Activated CD4-positive, alpha-beta T cell treated with anti-CD3 and anti-CD28 coated beads, Interleukin-2, Interleukin-4, amounts not matched to agents 100 ng/mL and 50 ng/mL, durations not matched to agents 16 hours and 8 hours (primary cell): ENCODE data around the gene HECTD4.
"Not testable (repeated sequence)": the region's sequence is repeated elsewhere in the genome, so short reads cannot be mapped to it uniquely, and the experiment has no call there.

Source experiments
- DNase-seq: peaks from one replicate; pipeline ENCODE4 v3.0.0-alpha.2; 2020; ENCODE audit warnings: low spot score

The HECTD4 gene

GRCh38 chr12:112353393-112353792 is 28.8 kb downstream of the HECTD4 start:
- no peak for DNase-seq

GRCh38 chr12:112352921-112353320 is 29.3 kb downstream of the HECTD4 start:
- DNase-seq = no peak

- DNase-seq = no peak
Observed at GRCh38 chr12:112350593-112351592, 31.3 kb downstream of the HECTD4 start.

GRCh38 chr12:112349431-112349830 is 32.8 kb downstream of the HECTD4 start:
- no peak for DNase-seq

DNA sequence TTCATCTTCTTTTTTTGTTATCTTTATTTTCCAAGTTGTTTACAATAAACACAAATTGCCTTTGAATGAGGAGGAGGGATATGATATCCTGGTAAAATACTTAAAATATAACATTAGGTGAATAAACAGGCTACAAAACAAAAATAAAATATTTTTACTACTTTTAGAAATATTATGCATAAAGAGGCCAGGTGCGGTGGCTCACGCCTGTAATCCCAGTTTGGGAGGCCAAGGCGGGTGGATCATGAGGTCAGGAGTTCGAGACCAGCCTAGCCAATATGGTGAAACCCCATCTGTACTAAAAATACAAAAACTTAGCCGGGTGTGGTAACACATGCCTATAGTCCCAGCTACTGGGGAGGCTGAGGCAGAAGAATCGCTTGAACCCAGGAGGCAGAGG is 33.3 kb downstream of the HECTD4 start:
- not testable (repeated sequence) for DNase-seq

DNA sequence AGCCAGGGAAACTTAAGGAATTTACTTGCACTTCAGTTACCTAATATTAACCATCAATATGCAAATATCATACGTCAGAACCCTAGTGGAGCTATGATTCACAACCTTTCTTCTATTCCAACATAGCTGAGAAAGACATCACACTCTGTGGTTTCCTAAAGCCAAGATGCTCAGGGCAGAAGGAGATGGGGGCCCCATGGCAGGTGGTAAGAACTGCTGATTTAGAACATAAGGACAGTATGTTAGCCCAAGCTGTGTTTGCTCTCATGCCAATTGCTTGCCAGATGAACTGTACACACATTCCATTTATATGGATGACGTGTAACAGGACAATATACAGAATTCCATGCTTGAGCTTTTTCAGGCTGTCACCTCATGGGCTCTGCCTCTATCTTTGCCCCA is 34.6 kb downstream of the HECTD4 start:
- DNase-seq = peak; percentile 4

- DNase-seq = no peak
Observed at GRCh38 chr12:112346194-112346593, 36.0 kb downstream of the HECTD4 start.

DNA sequence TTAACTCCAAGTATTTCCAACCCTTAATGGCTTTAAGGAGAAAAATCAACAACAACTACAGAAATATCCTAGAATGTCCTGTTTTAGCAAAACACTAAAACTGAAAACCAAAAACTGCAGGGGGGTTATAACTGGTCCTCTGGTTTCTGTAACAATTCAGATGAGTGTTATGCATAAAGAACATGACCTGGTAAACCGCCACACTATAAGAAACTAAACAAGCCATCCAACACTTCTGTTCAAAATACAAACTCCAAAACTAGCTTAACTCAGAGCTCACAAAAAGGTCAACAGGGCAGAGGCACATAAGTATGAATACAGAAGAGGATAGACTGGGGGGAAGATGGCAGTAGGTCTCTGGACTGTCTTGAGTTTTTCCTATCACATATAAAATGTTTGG is 38.0 kb downstream of the HECTD4 start:
- DNase-seq = no peak

GRCh38 chr12:112342587-112342986 is 39.6 kb downstream of the HECTD4 start:
- no peak for DNase-seq

GRCh38 chr12:112341046-112341825 is 41.0 kb downstream of the HECTD4 start:
- DNase-seq = no peak

DNA sequence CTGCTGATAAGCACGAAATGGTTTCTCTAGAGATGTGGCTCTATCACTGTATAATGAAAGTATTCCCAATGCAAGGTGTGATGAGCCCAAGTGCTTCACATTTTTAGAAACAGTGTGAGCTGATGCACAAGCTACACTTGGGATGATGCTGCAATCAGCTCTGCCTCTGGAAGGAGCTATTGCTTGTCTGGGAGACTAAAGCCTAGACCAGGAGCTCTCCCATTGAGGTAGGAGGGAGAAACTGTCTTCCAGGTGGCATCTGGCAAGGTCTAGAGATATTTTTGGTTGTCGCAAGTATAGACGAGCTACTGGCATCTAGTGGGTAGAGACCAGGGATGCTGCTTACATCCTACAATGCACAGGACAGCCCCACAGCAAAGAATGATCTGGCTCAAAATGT is 42.0 kb downstream of the HECTD4 start:
- no peak for DNase-seq

- not testable (repeated sequence) for DNase-seq
Observed at GRCh38 chr12:112334999-112335398, 47.2 kb downstream of the HECTD4 start.

DNA sequence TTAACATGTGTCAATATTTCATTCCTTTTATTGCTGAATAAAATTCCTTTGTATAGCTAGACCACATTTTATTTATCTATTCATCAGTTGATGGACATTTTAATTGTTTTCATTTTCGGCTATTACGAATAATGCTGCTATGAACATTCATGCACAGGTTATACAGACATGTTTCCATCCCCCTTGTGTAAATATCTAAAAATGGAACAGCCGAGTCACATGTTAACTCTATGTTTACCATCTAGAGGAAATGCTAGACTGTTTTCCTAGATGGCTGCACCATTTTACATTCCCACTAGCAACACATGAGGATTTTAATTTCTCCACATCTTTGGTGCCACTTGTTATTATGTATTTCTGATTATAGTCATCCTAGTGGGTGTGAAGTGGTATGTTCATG is 49.2 kb downstream of the HECTD4 start:
- DNase-seq = no peak

- no peak for DNase-seq
Observed at GRCh38 chr12:112331886-112332285, 50.3 kb downstream of the HECTD4 start.

- DNase-seq = no peak
Observed at GRCh38 chr12:112330706-112331105, 51.5 kb downstream of the HECTD4 start.

DNA sequence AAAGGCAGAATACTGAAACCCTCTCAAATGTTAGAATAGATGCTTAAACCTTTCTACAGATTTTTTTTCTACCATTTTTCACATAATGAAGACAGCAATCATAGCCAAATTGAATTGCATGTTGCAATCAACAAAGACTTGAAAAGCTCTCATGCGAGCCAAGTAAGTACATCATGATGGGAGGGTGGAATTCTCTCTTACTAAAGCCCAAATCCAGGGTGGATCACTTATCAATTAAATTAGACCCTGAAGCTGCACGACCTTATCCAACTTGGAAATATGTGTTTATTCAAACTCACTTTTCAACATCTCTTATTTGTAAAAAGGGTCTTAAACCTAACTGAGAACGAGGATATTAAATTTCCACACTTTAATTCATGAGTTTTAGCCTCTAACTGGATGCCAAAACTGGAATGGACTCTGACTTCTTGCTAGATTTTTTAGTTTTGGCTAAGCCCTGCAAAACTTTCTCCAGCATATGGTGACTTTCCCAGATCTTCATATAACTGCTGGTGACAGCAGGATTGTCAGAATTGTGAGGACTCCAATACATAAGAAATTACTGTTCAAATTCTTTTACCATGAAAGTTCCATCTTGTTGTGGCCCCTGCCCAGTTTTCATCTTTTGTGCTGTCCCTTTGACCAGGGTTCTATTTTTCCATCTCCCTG is 53.6 kb downstream of the HECTD4 start:
- no peak for DNase-seq

DNA sequence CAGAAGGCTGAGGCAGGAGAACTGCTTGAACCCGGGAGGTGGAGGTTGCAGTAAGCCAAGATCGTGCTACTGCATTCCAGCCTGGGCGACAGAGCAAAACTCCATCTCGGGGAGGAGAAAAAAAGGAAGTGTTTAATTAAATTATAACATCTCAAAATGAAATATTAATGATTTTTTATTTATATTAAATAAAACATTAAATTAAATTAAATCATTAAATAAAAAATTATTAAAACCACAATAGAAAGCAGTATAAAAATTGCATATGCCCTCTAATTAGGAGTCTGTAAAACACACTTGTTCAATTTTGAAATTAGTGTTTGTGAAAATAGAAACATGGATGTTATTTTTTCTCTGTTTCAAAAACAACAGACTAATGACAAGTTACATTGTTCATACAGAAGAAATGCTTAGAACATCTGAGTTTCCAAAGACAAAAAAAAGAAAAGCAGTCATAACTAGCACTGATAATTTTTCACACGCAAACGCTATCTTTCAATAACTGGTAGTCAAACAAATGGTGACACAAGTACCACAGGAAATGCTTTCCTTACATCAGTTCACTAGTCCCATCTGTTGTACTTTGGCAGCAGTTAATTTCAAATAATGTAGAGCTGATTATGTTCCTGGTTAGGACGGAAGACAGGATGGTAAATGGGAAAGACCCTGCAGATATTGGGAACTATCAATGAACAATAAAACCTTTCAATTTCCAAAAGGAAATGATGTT is 54.9 kb downstream of the HECTD4 start:
- no peak for DNase-seq

- no peak for DNase-seq
Observed at GRCh38 chr12:112325622-112326207, 56.5 kb downstream of the HECTD4 start.

DNA sequence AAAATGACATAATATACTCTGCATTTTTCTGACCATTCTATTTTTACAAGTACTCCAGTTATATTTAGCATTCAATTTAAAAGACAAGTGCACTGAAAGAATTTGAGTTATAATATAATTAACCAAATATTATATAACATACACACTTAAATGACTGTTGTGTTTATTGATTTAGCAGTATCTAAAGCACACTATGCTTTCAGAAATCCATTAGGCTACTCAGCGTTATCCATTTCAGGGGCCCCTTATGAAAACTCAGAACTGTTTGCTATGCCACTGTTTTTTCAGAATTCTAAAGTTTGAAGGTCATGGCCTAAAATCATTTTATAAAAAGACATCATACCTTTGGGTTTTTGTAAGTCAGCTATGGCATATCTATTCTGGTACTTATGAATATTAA is 57.1 kb downstream of the HECTD4 start:
- DNase-seq = no peak

GRCh38 chr12:112322882-112323547 is 59.2 kb downstream of the HECTD4 start:
- no peak for DNase-seq

DNA sequence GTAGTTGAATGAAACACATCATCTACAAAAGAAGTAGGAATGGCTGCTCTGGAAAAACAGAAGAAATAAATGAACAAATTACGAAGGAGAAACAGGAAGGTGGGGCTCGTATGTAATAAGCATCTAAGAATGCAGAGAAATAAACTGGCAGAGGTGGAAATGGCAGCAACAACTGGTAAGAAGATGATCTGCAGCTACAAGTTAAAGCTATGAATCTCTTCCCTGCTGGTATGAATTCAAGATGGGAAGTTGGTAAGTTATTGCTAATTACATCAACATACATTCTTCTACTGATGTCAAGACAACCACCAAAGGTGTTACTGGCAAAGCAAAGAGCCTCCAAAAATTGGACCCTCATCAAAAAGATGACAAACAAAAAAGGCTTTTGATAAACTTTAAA is 59.8 kb downstream of the HECTD4 start:
- DNase-seq = no peak
